GM12891 (cell line): ENCODE measurements around the gene DIO1.

Experiments used
- POLR2A ChIP-seq: IDR thresholded peaks from 2 replicates; pipeline ENCODE4 v1.6.1; 2011; ENCODE audit warnings: low read depth, low read length, control low read depth
- POLR2AphosphoS5 ChIP-seq: IDR thresholded peaks from 2 replicates; pipeline ENCODE4 v1.6.1; 2011; ENCODE audit warnings: low read depth, low read length, control low read depth
- SPI1 ChIP-seq: IDR thresholded peaks from 2 replicates; pipeline ENCODE4 v1.6.1; 2011; ENCODE audit warnings: low read depth, low read length, control low read depth
- TAF1 ChIP-seq: IDR thresholded peaks from 2 replicates; pipeline ENCODE4 v1.6.1; 2011; ENCODE audit warnings: low read depth, low read length, control low read depth

- TF ChIP-seq POLR2AphosphoS5 (no peak), POLR2A (no peak), TAF1 (no peak), SPI1 (no peak)
These were observed 42.3 kb upstream of the DIO1 start for GRCh38 chr1:53851571-53852285.
